SHP77 (cell line): ENCODE results near the gene ATP5F1D.
A peak's percentile ranks its signal among the peaks of the same experiment; 100 is the strongest.

Experiments
- DNase-seq, 2 experiments: peaks; one replicate each; lab custom pipeline; 2025; lab: John Stamatoyannopoulos, UW

ATP5F1D gene

GRCh38 chr19:1270854-1271527 lies 29.4 kb downstream of the ATP5F1D start:
- DNase-seq: no peak

DNA sequence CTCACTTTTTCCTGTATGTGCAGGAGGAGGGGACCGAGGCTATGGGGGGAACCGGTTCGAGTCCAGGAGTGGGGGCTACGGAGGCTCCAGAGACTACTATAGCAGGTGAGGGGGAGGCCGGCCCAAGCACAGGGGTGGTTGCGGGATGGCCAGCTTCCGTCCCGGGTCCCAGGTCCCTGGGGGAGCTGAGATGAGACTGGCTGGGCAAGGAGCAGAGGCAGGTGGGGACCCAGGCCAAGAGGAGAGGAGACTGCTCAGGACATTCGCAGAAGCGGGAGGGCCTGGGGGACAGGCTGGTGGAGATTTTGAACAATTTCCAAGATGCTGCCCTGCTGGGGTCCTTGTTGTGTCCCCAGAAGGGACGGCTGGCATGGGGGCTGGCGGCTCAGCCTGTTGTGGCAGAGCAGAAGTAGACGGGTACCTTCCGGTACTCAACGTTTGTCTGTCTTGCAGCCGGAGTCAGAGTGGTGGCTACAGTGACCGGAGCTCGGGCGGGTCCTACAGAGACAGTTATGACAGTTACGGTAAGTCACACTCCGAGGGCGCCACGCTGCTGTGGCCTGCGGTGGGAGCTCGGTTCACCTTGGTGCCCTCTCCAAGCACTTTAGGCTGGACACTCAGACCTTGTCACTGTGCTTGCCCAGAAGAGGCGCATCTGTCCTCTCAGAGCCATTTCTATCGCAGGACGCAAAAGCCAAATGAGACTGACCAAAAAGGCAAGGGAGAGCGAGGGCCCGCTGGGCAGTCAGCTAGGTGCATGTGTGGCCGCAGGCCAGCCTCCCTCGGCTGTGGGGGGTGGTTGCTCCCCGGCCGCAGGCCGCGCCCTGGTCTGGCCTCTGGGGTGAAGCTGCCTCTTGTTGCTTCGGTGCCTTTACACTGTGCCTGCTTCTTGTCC lies 30.2 kb downstream of the ATP5F1D start:
- DNase-seq: no peak

GRCh38 chr19:1272423-1273262 lies 31.1 kb downstream of the ATP5F1D start:
- no peak for DNase-seq

DNA sequence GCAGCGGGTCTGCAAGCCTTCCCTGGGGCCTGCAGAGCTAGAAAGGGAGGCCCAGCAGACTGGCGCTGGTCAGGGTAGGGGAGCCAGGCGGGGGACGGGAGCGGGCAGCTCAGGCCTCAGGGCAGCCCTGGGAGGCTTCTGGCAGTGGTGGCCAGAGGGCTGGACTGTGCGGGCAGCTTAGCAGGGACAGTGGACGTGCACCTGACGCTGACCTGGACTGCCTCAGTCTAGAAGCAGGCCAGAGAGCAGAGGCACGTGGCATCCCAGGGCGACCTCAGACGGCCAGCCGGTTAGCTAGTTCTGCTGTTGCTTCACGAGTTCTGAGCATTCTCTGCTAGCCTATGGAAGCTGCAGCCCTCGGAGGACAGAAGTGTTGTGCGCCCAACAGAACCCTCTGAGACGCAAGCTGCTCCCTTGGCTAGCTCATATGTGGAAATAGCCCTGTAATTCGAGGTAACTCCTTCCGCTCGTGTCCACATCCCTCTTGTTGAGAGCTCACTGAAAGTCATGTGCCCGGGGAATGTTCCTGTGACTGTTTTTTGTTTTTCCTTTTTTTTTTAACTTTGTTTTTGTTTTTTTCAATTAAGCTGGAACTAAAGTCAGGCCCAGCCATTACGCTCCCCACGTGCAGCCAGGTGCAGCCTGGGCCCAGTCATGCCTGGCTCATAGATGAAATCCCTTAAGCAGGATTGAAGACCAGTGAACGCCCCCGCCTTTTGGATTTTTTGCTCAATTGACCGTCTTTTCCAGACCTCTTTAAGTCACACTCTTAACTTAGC lies 31.9 kb downstream of the ATP5F1D start:
- no peak for DNase-seq

DNA sequence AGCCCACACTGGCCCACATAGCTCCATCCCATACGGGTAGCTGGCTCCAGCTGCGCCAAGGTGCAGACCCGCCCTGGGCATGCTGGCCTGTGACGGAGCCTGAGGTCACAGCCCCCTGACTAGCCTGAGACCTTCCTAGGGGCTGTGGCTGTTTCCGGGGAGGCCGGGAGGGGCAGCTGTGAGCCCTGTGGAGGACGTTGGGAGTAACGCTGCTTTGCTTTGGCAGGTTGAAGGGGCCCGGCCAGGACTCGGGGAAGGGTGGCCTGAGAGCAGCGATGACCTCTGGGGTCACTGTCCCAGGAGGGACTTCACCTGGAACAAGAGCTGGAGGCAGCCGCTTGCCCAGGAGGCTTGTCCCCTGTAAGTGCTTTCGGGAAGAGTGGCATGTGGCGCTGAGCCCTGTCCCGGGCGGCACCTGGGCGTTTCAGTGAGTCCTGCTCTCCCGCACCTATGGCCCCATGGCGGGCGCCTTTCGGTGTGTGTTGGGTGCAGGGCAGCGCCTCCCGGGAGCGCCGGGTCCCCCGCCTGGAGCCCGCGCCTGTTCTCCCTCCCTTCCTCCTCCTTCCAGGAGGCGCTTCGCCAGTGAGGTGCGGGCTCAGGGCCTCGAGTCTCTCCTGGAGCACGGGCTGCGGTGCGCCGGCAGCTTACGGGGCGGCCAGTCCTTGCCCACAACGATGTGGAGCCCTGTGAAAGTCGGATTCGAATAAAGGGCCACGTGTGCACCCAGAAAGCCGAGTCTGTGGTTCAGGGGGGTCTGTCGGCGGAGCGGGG lies 32.7 kb downstream of the ATP5F1D start:
- no peak for DNase-seq

GRCh38 chr19:1274852-1275259 lies 33.3 kb downstream of the ATP5F1D start:
- peak in 1 of 2 experiments; percentile 26 for DNase-seq

GRCh38 chr19:1275260-1275975 lies 33.9 kb downstream of the ATP5F1D start, which contains the start of gene FAM174C:
TSS of gene FAM174C (plus strand) at chr19:1275530. CDS start at chr19:1275550, 20 bp downstream.
- DNase-seq: peak; percentile 91 to 96

- no peak for DNase-seq
Measured at GRCh38 chr19:1275976-1276627, 34.6 kb downstream of the ATP5F1D start.

- peak in 1 of 2 experiments; percentile 43 for DNase-seq
Measured at GRCh38 chr19:1276628-1277022, 35.1 kb downstream of the ATP5F1D start.

DNA sequence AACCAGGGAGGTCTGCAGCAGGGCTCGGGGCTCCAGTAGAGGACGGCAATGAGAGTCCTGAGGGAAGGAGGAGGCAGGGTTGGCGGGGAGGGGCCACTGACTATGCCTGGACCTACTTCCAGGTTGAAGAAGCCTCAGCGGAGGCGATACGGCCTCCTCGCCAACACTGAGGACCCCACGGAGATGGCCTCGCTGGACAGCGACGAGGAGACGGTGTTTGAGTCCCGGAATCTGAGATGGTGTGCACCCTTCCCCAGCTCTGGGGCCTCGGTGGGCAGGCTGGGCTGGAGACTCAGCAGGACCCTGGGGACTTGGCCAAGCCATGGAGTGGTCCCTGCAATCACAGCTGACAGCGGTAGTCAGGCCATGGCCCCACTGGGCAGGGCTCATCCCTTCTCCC lies 35.5 kb downstream of the ATP5F1D start:
- DNase-seq: no peak

- DNase-seq: no peak
Measured at GRCh38 chr19:1278074-1278473, 36.5 kb downstream of the ATP5F1D start.

- DNase-seq: no peak
Measured at GRCh38 chr19:1278713-1279660, 37.4 kb downstream of the ATP5F1D start.

DNA sequence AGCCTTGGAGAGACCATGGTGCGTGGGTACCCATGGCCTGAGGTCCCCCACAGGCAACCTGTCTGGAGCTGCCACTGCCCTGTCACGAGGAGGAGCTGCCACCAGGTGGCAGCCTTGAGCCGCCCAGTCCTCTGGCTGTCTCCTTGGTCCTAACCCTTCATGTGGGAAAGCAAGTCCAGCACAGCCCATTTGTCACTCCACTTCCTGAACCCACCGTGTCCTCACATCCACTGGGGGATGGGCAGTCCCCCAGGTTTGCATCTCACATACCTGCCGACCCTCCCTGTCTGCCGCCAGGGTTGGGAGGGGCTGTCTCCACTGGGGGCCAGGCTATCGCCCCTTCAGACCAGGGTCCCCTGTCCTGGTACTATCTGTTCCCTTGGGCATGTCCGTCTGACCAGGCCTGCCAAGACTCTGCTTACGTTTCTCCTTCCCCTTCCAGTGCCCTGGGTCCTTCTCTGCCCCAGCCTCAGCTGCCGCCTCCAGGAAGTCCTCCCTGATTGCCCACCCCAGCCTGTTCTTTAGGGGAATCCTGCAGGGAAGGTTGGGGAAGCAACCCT lies 38.3 kb downstream of the ATP5F1D start:
- peak; percentile 50 to 72 for DNase-seq

DNA sequence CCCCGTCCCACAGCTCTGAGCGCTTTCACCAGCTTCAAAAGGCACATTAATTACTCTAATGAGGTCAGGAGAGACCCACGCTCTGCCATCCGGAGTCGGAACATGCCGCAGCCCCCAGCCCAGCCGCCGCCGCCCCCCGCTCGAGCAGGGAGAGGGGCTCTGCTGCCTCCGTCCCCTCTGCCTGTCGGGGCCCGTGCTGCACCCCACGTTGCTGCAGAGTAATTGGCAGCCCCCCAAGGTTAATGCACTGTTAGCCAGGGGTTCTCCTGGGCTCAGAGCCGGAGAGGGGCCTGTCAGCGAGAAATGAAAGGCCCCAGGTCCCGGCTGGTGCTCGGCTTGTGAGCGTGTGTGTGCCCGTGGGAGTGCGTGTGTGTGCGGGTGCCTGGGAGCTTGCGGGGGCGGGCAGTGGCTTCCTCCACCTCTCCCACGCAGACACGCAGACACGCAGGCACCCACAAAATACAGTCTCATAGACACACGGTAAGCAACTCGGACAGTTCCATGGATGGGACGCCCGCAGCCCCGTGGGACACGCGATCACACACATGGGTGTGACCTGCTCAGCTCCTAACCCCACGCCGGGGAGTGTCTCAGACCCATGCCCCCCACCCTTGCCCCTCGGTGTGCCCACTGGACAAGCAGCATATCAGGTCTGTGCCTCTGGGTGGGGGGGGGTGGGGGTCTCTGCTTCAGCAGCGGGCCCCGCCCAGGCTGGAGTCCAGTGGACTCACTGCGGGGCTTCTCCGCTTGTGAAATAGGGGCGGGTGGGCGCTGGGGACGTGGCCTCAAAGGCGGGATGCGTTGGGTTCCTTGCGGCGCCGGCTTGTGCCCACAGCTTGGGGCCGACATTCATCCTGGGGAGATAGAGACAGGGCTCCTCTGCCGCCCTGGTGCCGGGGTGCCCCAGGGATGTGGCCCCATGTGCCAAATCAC lies 39.4 kb downstream of the ATP5F1D start:
- no peak for DNase-seq

DNA sequence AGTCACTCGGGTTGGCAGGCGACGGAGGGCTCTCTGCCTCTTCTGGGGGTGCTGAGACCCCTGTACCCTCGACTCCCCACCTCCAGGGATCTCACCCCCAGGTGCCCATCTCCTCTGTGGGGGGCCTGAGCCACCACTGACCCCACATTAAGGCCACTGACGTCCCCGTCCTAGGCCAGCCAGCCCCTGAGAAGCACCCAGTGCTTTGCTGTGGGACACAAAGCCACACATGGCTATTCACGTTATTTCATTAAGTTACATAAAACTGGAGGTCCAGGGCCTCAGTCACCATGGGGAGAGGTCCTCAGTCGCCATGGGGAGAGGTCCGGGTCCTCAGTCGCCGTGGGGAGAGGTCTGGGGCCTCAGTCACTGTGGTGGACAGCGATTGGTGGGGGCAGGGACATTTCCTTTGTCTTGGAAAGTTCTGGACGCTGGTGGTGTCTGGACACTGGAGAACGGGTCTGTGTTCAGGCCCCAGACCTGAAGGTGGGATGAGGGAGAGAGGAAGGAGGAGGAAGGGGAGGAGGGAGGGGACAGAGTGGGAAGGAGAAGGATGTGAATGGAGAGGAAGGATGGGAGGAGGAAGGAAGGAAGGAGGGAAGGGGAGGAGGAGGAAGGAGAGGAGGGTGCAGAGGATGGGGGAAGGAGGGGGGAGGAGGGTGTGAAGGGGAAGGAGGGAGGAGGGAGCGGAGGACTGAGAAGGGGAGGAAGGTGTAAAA lies 40.2 kb downstream of the ATP5F1D start:
- no peak for DNase-seq

DNA sequence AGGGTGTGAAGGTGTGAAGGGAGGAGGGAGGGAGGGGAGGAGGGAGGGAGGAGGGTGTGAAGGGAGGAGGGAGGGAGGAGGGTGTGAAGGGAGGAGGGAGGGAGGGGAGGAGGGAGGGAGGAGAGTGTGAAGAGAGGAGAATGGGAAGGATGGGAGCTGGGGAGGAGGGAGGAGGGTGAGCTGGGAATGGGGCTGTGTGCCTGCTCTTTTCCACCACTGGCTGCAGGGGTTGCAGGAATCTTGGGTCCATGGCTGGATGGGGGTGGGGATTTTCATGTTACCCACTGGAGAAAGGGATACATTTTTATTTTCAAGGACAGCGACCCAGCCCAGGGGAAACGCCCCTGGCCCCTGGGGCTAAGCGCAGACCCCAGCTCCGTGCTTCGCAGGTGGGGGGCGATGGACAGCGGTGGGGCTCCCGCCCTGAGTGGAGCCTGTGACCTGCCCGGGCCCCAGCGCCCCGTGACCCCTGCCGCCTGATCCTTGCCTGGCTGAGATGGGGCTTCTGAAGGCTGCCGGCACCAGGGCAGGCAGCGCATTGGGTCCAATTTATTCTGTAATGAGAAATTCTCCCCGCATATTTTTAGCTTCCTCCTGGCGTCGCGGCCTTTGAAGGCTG lies 41.1 kb downstream of the ATP5F1D start:
- DNase-seq: no peak
